GM23248 (cell line): Measurements from ENCODE around the gene AK8. TPM values are rescaled to one million over a fixed set of nuclear protein-coding genes. Genes with fewer than 3 reads are reported as not detected.

Source experiments
- DNase-seq: peaks from one replicate; pipeline ENCODE4 v3.0.0-alpha.2; 2015
- H2AFZ ChIP-seq: fragments of 200-600 bp; sonication (generic); 2 replicates; pipeline ENCODE4 v1.6.1; 2016; ENCODE audit warnings: antibody characterized with exemption
- H3F3A ChIP-seq: fragments of 200-600 bp; sonication (generic); 2 replicates; pipeline ENCODE4 v1.6.1; 2016; ENCODE audit warnings: mild to moderate bottlenecking, antibody characterized with exemption, mixed run types; ENCODE audit not compliant: insufficient read depth
- H3K27ac ChIP-seq: fragments of 200-600 bp; sonication (generic); 2 replicates; pipeline ENCODE4 v1.5.1; 2016; ENCODE audit warnings: mild to moderate bottlenecking
- H3K27me3 ChIP-seq: fragments of 200-600 bp; sonication (generic); replicated peaks from 2 replicates; pipeline ENCODE4 v1.6.1; 2016; ENCODE audit warnings: mild to moderate bottlenecking; ENCODE audit not compliant: insufficient read depth
- H3K36me3 ChIP-seq: fragments of 200-600 bp; sonication (generic); 2 replicates; pipeline ENCODE4 v1.6.1; 2016; ENCODE audit warnings: low read depth, mild to moderate bottlenecking
- H3K4me1 ChIP-seq: fragments of 200-600 bp; sonication (generic); 2 replicates; pipeline ENCODE4 v1.6.1; 2016; ENCODE audit warnings: mild to moderate bottlenecking; ENCODE audit not compliant: insufficient read depth
- H3K4me2 ChIP-seq: fragments of 200-600 bp; sonication (generic); one replicate; pipeline ENCODE4 v1.6.1; 2016; ENCODE audit warnings: mild to moderate bottlenecking; ENCODE audit not compliant: unreplicated experiment
- H3K4me3 ChIP-seq: fragments of 200-600 bp; sonication (generic); 2 replicates; pipeline ENCODE4 v1.5.1; 2016; ENCODE audit warnings: mild to moderate bottlenecking
- H3K79me2 ChIP-seq: fragments of 200-600 bp; sonication (generic); 2 replicates; pipeline ENCODE4 v1.6.1; 2016; ENCODE audit warnings: mild to moderate bottlenecking; ENCODE audit not compliant: insufficient read depth
- H3K9ac ChIP-seq: fragments of 200-600 bp; sonication (generic); 2 replicates; pipeline ENCODE4 v1.6.1; 2016; ENCODE audit warnings: mild to moderate bottlenecking
- H3K9me2 ChIP-seq: fragments of 200-600 bp; sonication (generic); 2 replicates; pipeline ENCODE4 v1.6.1; 2016; ENCODE audit warnings: mixed run types, mild to moderate bottlenecking, moderate library complexity; ENCODE audit not compliant: insufficient read depth
- H3K9me3 ChIP-seq: fragments of 200-600 bp; sonication (generic); one replicate; pipeline ENCODE4 v1.6.1; 2017; ENCODE audit warnings: low read depth
- H4K20me1 ChIP-seq: fragments of 200-600 bp; sonication (generic); 2 replicates; pipeline ENCODE4 v1.6.0; 2016; ENCODE audit not compliant: insufficient read depth
- EZH2 ChIP-seq: fragments of 200-600 bp; sonication (generic); IDR thresholded peaks from 2 replicates; pipeline ENCODE4 v1.6.1; 2018; ENCODE audit warnings: antibody characterized with exemption, mild to moderate bottlenecking; ENCODE audit not compliant: insufficient read depth, poor library complexity, severe bottlenecking
- EZH2phosphoT487 ChIP-seq: fragments of 200-600 bp; sonication (generic); IDR thresholded peaks from 2 replicates; pipeline ENCODE4 v1.6.1; 2018; ENCODE audit warnings: antibody characterized with exemption, moderate library complexity, mild to moderate bottlenecking, low read depth; ENCODE audit not compliant: insufficient read depth
- WGBS, 2 experiments: methylation state at CpG; one replicate each; pipeline ENCODE4 v1.1.6; 2015 to 2017; ENCODE audit warnings: low lambda C conversion rate in 2 of 2, low coverage in 1 of 2; ENCODE audit errors: missing lambda C conversion rate in 2 of 2; 5-methylcytosine and 5-hydroxymethylcytosine counted together
- in situ Hi-C: fragments of 300-500 bp; cut with MboI; formaldehyde crosslinking; loops from 2 replicates; pipeline ENCODE4 v1.15.0; 2020
- polyA plus RNA-seq: library from polyadenylated mRNA; unstranded; fragments of >200 nt; fragmentation: Nextera tagmentation; extraction: Ambion mirVana; gene quantifications from 2 replicates; pipeline ENCODE4 v1.2.1, GENCODE V29; 2016
- total RNA-seq: library from RNA; depleted of rRNA; stranded (reverse); fragments of >200 nt; shearing (Covaris generic); gene quantifications from 2 replicates; pipeline ENCODE4 v1.2.3, GENCODE V29; 2014

AK8 gene
- total and polyA plus RNA-seq, 2 experiments from 2014 or later, result 0.32 to 0.89 TPM

DNA sequence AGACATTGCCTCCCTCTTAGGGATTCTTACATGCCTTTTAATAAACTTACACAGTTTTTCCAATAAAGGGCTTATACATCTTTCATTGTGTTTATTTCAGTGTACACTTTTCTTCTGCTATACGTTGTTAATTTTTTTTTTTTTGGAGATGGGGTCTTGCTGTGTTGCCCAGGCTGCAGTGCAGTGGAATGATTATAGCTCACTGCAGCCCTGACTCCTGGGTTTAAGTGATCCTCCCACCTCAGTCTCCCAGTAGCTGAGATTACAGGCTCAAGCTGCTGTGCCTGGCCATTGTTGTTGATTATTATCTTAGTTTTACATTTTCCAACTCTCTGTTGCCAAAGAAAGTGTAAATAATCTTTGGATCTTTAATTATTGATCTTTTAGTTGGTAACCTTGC is 118.0 kb downstream of the AK8 start:
- 32 to 34% methylated on average over 1 of the region's 1 CpG for WGBS, 2 experiments
- Histone ChIP-seq H4K20me1 (no peaks in the 10 kb centered on the region), H3K4me3 (no peak overlapping the region), H3K4me2 (no peak overlapping the region), H3F3A (no peaks in the 10 kb centered on the region), H3K9me3 (no peaks in the 10 kb centered on the region), H3K27me3 (peaks cover 54% of the 10 kb centered on the region), H3K4me1 (no peaks in the 10 kb centered on the region), H2AFZ (no peak overlapping the region), H3K9ac (no peak overlapping the region), H3K36me3 (no peaks in the 10 kb centered on the region), H3K9me2 (no peaks in the 10 kb centered on the region), H3K79me2 (no peaks in the 10 kb centered on the region), H3K27ac (no peak overlapping the region)
- in situ Hi-C loops, result no loop called here
- DNase-seq, result no peak
- no peak for TF ChIP-seq EZH2phosphoT487
- TF ChIP-seq EZH2, result no peak

DNA sequence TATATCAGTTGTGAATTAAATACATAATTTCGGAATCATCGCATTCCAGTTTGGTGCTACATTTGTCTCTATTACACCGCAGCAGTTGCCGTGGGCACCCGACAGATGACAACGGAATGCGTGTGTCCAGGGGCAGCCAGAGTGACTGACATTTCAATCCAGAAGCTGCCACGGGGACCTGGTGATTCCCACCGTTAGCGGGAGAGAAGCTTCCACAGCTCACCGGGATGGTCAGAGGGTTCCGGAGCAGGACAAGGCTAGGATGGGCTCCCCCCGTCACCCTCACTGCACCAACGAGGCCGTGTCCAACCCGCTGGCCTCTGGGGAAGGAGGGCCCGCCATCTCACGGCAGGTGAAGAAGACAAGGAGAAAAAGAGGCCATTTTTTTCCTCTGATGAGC is 121.1 kb downstream of the AK8 start:
- H3K9me2 ChIP-seq, result no peaks in the 10 kb centered on the region
- H2AFZ ChIP-seq, result no peak overlapping the region
- peaks cover 46% of the 10 kb centered on the region for H3K27me3 ChIP-seq
- H3K9ac ChIP-seq, result no peak overlapping the region
- no peaks in the 10 kb centered on the region for H3K9me3 ChIP-seq
- H3K4me3 ChIP-seq, result no peak overlapping the region
- 65 to 72% methylated on average over 18 of the region's 18 CpGs for WGBS, 2 experiments
- no peak overlapping the region for H3K4me2 ChIP-seq
- H4K20me1 ChIP-seq, result no peaks in the 10 kb centered on the region
- H3K79me2 ChIP-seq, result no peaks in the 10 kb centered on the region
- TF ChIP-seq EZH2phosphoT487, result no peak
- no peak for TF ChIP-seq EZH2
- H3K36me3 ChIP-seq, result no peaks in the 10 kb centered on the region
- no peaks in the 10 kb centered on the region for H3K4me1 ChIP-seq
- in situ Hi-C loops, result no loop called here
- DNase-seq, result no peak
- no peaks in the 10 kb centered on the region for H3F3A ChIP-seq
- no peak overlapping the region for H3K27ac ChIP-seq

DNA sequence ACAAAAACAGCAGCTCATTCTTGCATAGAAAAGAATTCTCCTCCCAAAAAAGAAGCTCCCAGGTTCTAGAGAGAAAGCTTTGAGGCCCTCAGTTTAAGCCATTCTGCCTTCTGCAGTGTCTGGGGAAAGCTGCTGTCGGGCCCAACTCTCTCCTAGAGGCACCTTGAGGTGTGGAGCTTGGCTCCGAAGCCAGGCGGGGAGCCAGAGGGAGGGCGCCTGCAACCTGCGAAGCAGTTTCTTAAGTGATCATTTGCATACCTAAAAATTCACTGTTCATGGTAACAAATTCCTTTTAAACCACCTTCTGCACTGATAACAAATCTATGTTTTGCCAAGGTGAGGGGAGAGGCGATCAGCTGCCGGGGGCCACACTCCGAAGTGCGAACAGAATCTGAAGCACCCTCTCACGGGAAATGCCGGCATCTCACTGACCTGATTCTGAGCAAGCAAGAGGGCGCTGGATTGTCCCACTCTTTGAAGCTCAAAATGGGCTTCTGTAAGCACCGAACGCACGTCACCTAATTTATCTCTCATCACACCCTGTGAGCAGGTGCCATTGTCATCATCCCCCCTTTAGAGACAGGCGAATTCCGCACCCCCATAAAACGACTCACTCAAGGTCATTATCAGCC is 121.8 kb downstream of the AK8 start:
- Histone ChIP-seq H3K4me1 (no peaks in the 10 kb centered on the region), H3K27ac (no peak overlapping the region), H3K36me3 (no peaks in the 10 kb centered on the region), H3F3A (no peaks in the 10 kb centered on the region), H3K9ac (no peak overlapping the region), H3K4me3 (no peak overlapping the region), H4K20me1 (no peaks in the 10 kb centered on the region), H2AFZ (no peak overlapping the region), H3K9me3 (no peaks in the 10 kb centered on the region), H3K4me2 (no peak overlapping the region), H3K27me3 (peaks cover 44% of the 10 kb centered on the region), H3K79me2 (no peaks in the 10 kb centered on the region), H3K9me2 (no peaks in the 10 kb centered on the region)
- DNase-seq, result no peak
- in situ Hi-C loops, result no loop called here
- 60 to 63% methylated on average over 18 of the region's 18 CpGs for WGBS, 2 experiments
- TF ChIP-seq EZH2, result no peak
- no peak for TF ChIP-seq EZH2phosphoT487

DNA sequence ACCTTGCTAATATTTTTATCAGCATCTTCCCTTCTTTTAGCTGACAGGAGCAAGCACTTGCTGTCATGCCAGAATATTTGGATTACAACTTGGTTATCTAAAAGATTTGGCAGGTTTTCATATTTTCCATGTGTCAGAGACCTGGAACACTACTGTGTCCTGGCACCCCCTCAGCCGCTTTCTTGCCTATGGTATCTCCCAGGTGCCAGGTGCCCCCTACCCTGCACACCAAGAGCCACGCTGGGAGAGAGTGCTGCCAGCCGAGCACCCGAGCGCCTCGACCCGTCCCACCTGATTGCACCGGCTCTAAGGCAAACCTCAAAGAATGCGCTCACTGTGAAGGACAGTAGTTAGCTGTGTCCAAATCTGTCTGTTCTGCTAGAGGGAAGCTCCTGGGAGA is 123.0 kb downstream of the AK8 start:
- in situ Hi-C loops, result no loop called here
- H3K9ac ChIP-seq, result no peak overlapping the region

More for the DNA sequence above, 123.0 kb downstream of the AK8 start:
- Histone ChIP-seq H3K4me2 (no peak overlapping the region), H3K27ac (no peak overlapping the region), H3K9me2 (no peaks in the 10 kb centered on the region), H3K4me3 (no peak overlapping the region), H3K36me3 (no peaks in the 10 kb centered on the region), H3K4me1 (no peaks in the 10 kb centered on the region), H3F3A (no peaks in the 10 kb centered on the region), H3K79me2 (no peaks in the 10 kb centered on the region), H2AFZ (no peak overlapping the region), H3K9me3 (no peaks in the 10 kb centered on the region), H4K20me1 (no peaks in the 10 kb centered on the region), H3K27me3 (peaks cover 36% of the 10 kb centered on the region)
- 76 to 77% methylated on average over 9 of the region's 9 CpGs for WGBS, 2 experiments
- no peak for TF ChIP-seq EZH2
- no peak for TF ChIP-seq EZH2phosphoT487
- DNase-seq, result no peak
